Measurements from ENCODE around the gene PLD3. TPM values are rescaled to one million over a fixed set of nuclear protein-coding genes. Genes with fewer than 3 reads are reported as not detected.

Gene PLD3
- total RNA-seq, 2 experiments from 2014 or later, result 65.1 to 70.0 TPM

GRCh38 chr19:40380199-40381037 is 31.9 kb downstream of the PLD3 start:
- Mint-ChIP-seq H3K27ac (no peak overlapping the region), H3K27me3 (ENCODE audit: low read depth) (peaks cover 2% of the 10 kb centered on the region), H3K4me3 (no peak overlapping the region), H3K9me3 (ENCODE audit: insufficient read depth) (no peaks in the 10 kb centered on the region), H3K4me1 (ENCODE audit: low read depth) (peaks cover 7% of the 10 kb centered on the region), H3K36me3 (ENCODE audit: low read depth) (no peaks in the 10 kb centered on the region)
- ATAC-seq (no peak), DNase-seq (no peak)
- ChIA-PET CTCF (no interaction called here), POLR2A (no interaction called here)

- H3K27ac Mint-ChIP-seq, result no peak overlapping the region
- peaks cover 5% of the 10 kb centered on the region for H3K4me1 Mint-ChIP-seq (ENCODE audit: low read depth)
- ATAC-seq (no peak), DNase-seq (no peak)
- H3K9me3 Mint-ChIP-seq (ENCODE audit: insufficient read depth), result no peaks in the 10 kb centered on the region
- H3K4me3 Mint-ChIP-seq, result no peak overlapping the region
- H3K27me3 Mint-ChIP-seq (ENCODE audit: low read depth), result peaks cover 2% of the 10 kb centered on the region
- ChIA-PET POLR2A (no interaction called here), CTCF (no interaction called here)
- H3K36me3 Mint-ChIP-seq (ENCODE audit: low read depth), result no peaks in the 10 kb centered on the region
Measured at GRCh38 chr19:40381321-40381720, 32.8 kb downstream of the PLD3 start.

GRCh38 chr19:40383668-40384248 is 35.3 kb downstream of the PLD3 start:
- CTCF ChIA-PET, result no interaction called here
- DNase-seq, result no peak
- Mint-ChIP-seq H3K36me3 (ENCODE audit: low read depth) (no peaks in the 10 kb centered on the region), H3K4me1 (ENCODE audit: low read depth) (peaks cover 5% of the 10 kb centered on the region), H3K9me3 (ENCODE audit: insufficient read depth) (no peaks in the 10 kb centered on the region), H3K27me3 (ENCODE audit: low read depth) (peaks cover 2% of the 10 kb centered on the region), H3K27ac (no peak overlapping the region), H3K4me3 (no peak overlapping the region)
- POLR2A ChIA-PET, result no interaction called here
- no peak for ATAC-seq

GRCh38 chr19:40387155-40387554 is 38.7 kb downstream of the PLD3 start:
- H3K27me3 Mint-ChIP-seq (ENCODE audit: low read depth), result peaks cover 2% of the 10 kb centered on the region
- H3K36me3 Mint-ChIP-seq (ENCODE audit: low read depth), result no peaks in the 10 kb centered on the region
- no peak overlapping the region for H3K4me3 Mint-ChIP-seq
- ATAC-seq (no peak), DNase-seq (no peak)
- H3K9me3 Mint-ChIP-seq (ENCODE audit: insufficient read depth), result no peaks in the 10 kb centered on the region
- CTCF ChIA-PET, result no interaction called here
- peaks cover 5% of the 10 kb centered on the region for H3K4me1 Mint-ChIP-seq (ENCODE audit: low read depth)
- POLR2A ChIA-PET, result no interaction called here
- H3K27ac Mint-ChIP-seq, result no peak overlapping the region

GRCh38 chr19:40388481-40388880 is 40.0 kb downstream of the PLD3 start:
- Mint-ChIP-seq H3K9me3 (ENCODE audit: insufficient read depth) (no peaks in the 10 kb centered on the region), H3K4me1 (ENCODE audit: low read depth) (peaks cover 5% of the 10 kb centered on the region), H3K27ac (no peak overlapping the region), H3K36me3 (ENCODE audit: low read depth) (no peaks in the 10 kb centered on the region), H3K27me3 (ENCODE audit: low read depth) (peaks cover 2% of the 10 kb centered on the region), H3K4me3 (no peak overlapping the region)
- ChIA-PET CTCF (no interaction called here), POLR2A (no interaction called here)
- DNase-seq, result no peak
- ATAC-seq, result no peak

GRCh38 chr19:40389404-40390083 is 41.0 kb downstream of the PLD3 start:
- Mint-ChIP-seq H3K27ac (no peak overlapping the region), H3K36me3 (ENCODE audit: low read depth) (no peaks in the 10 kb centered on the region), H3K9me3 (ENCODE audit: insufficient read depth) (no peaks in the 10 kb centered on the region), H3K27me3 (ENCODE audit: low read depth) (peaks cover 2% of the 10 kb centered on the region), H3K4me1 (ENCODE audit: low read depth) (peaks cover 5% of the 10 kb centered on the region), H3K4me3 (no peak overlapping the region)
- POLR2A ChIA-PET, result no interaction called here
- ATAC-seq (no peak), DNase-seq (no peak)
- CTCF ChIA-PET, result interaction anchor here (1.0 kb wide), 1 partner anchor 85 kb away, joined by 4 read pairs; no protein-coding TSS in a partner anchor

GRCh38 chr19:40390084-40390742 is 41.7 kb downstream of the PLD3 start, which contains the start of gene HIPK4:
TSS of gene HIPK4 (minus strand) at chr19:40390181. CDS start at chr19:40389902, 279 bp downstream.
- CTCF ChIA-PET, result no interaction called here
- Mint-ChIP-seq H3K4me3 (no peak within 1 kb of the TSS), H3K27me3 (ENCODE audit: low read depth) (peaks cover 2% of the 10 kb centered on the region), H3K27ac (no peak within 1 kb of the TSS), H3K9me3 (ENCODE audit: insufficient read depth) (no peaks in the 10 kb centered on the region), H3K36me3 (ENCODE audit: low read depth) (no peaks in the 10 kb centered on the region), H3K4me1 (ENCODE audit: low read depth) (peaks cover 3% of the 10 kb centered on the region)
- DNase-seq, result no peak
- POLR2A ChIA-PET, result no interaction called here
- ATAC-seq, result no peak

GRCh38 chr19:40392123-40392522 is 43.6 kb downstream of the PLD3 start:
- no peak for DNase-seq
- no peak for ATAC-seq
- H3K36me3 Mint-ChIP-seq (ENCODE audit: low read depth), result no peaks in the 10 kb centered on the region
- no peak overlapping the region for H3K27ac Mint-ChIP-seq
- H3K27me3 Mint-ChIP-seq (ENCODE audit: low read depth), result no peaks in the 10 kb centered on the region
- ChIA-PET POLR2A (no interaction called here), CTCF (no interaction called here)
- H3K9me3 Mint-ChIP-seq (ENCODE audit: insufficient read depth), result no peaks in the 10 kb centered on the region
- H3K4me1 Mint-ChIP-seq (ENCODE audit: low read depth), result no peaks in the 10 kb centered on the region
- H3K4me3 Mint-ChIP-seq, result no peak overlapping the region

GRCh38 chr19:40392894-40393517 is 44.5 kb downstream of the PLD3 start:
- no peak for DNase-seq
- POLR2A ChIA-PET, result no interaction called here
- Mint-ChIP-seq H3K4me3 (no peak overlapping the region), H3K27me3 (ENCODE audit: low read depth) (no peaks in the 10 kb centered on the region), H3K9me3 (ENCODE audit: insufficient read depth) (no peaks in the 10 kb centered on the region), H3K27ac (no peak overlapping the region), H3K4me1 (ENCODE audit: low read depth) (no peaks in the 10 kb centered on the region), H3K36me3 (ENCODE audit: low read depth) (no peaks in the 10 kb centered on the region)
- CTCF ChIA-PET, result no interaction called here
- ATAC-seq, result no peak

- Mint-ChIP-seq H3K4me1 (ENCODE audit: low read depth) (peaks cover 9% of the 10 kb centered on the region), H3K36me3 (ENCODE audit: low read depth) (no peaks in the 10 kb centered on the region), H3K4me3 (no peak overlapping the region), H3K9me3 (ENCODE audit: insufficient read depth) (no peaks in the 10 kb centered on the region), H3K27me3 (ENCODE audit: low read depth) (peaks cover 3% of the 10 kb centered on the region), H3K27ac (no peak overlapping the region)
- ChIA-PET POLR2A (interaction anchor here (0.9 kb wide), 1 partner anchor 31 kb away, joined by 3 read pairs; no protein-coding TSS in a partner anchor), CTCF (no interaction called here)
- ATAC-seq, result no peak
- DNase-seq, result no peak
Measured at GRCh38 chr19:40393894-40394815, 45.7 kb downstream of the PLD3 start.

- POLR2A ChIA-PET, result interaction anchor here (0.9 kb wide), 1 partner anchor 30 kb away, joined by 3 read pairs; no protein-coding TSS in a partner anchor
Measured at GRCh38 chr19:40394816-40395210, 46.3 kb downstream of the PLD3 start.

More at GRCh38 chr19:40394816-40395210, 46.3 kb downstream of the PLD3 start:
- CTCF ChIA-PET, result no interaction called here
- Mint-ChIP-seq H3K9me3 (ENCODE audit: insufficient read depth) (no peaks in the 10 kb centered on the region), H3K27ac (no peak overlapping the region), H3K36me3 (ENCODE audit: low read depth) (no peaks in the 10 kb centered on the region), H3K4me3 (no peak overlapping the region), H3K4me1 (ENCODE audit: low read depth) (peaks cover 12% of the 10 kb centered on the region), H3K27me3 (ENCODE audit: low read depth) (peaks cover 8% of the 10 kb centered on the region)
- DNase-seq, result no peak
- no peak for ATAC-seq

All from activated CD8-positive, alpha-beta T cell treated with anti-CD3 and anti-CD28 coated beads, Interleukin-2, amount 10 ng/mL, durations not matched to agents 7 days and 5 days (primary cell).